Measurements from ENCODE around the gene CCSER1. TPM values are rescaled to one million over a fixed set of nuclear protein-coding genes. Genes with fewer than 3 reads are reported as not detected.

CCSER1 gene
- total RNA-seq, 2 experiments from 2014 or later, result not detected

DNA sequence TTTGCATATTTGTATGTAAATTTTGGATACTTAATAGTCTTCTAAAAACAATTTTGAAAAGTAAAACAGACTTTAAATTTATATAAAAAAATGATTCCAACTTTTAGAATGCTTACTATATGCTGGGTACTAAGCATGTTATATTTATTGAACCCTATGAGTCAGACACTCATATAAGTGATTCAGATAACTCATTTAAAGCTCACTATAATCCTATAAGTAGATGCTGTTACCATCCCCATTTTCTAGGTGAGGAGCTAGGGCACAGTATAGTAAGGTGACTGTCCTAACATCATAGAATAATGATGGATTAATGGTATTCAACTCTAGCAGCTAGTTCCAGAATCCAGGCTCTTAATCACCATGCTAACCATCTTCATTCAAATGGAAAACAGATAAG lies 1299.5 kb downstream of the CCSER1 start:
- H3K36me3 Mint-ChIP-seq (ENCODE audit: low read depth), result no peaks in the 10 kb centered on the region
- H3K27ac Mint-ChIP-seq, result no peak overlapping the region
- H3K4me1 Mint-ChIP-seq (ENCODE audit: low read depth), result no peaks in the 10 kb centered on the region
- no peaks in the 10 kb centered on the region for H3K27me3 Mint-ChIP-seq
- CTCF ChIA-PET, result no interaction called here
- DNase-seq (no peak), ATAC-seq (no peak)
- no peak overlapping the region for H3K4me3 Mint-ChIP-seq
- TF ChIP-seq, protein P1, sequence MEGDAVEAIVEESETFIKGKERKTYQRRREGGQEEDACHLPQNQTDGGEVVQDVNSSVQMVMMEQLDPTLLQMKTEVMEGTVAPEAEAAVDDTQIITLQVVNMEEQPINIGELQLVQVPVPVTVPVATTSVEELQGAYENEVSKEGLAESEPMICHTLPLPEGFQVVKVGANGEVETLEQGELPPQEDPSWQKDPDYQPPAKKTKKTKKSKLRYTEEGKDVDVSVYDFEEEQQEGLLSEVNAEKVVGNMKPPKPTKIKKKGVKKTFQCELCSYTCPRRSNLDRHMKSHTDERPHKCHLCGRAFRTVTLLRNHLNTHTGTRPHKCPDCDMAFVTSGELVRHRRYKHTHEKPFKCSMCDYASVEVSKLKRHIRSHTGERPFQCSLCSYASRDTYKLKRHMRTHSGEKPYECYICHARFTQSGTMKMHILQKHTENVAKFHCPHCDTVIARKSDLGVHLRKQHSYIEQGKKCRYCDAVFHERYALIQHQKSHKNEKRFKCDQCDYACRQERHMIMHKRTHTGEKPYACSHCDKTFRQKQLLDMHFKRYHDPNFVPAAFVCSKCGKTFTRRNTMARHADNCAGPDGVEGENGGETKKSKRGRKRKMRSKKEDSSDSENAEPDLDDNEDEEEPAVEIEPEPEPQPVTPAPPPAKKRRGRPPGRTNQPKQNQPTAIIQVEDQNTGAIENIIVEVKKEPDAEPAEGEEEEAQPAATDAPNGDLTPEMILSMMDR (IDR thresholded peaks at IDR 0.05), result no peak
- POLR2A ChIA-PET, result no interaction called here
- peaks cover 8% of the 10 kb centered on the region for H3K9me3 Mint-ChIP-seq
- intact Hi-C loops (cut with micrococcal nuclease), result no loop called here

DNA sequence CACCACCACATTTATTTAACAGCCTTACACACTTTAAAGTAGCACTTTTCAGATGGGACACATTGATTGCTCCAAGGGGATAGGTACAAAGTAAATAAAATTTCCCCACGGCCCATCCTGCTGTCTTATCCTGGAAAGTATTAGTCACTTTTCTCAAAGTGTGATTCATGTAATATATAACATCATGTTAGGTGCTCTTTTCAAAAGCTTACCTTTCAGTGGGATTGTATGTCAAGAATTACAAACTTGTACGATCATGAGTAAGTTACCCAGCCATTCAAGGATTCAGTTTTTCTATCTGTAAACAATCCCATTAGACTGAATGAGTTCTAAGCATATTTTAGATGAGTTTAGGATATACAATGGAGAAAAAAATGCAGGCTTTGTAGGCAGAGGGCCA lies 1300.0 kb downstream of the CCSER1 start:
- Mint-ChIP-seq H3K36me3 (ENCODE audit: low read depth) (no peaks in the 10 kb centered on the region), H3K27me3 (no peaks in the 10 kb centered on the region), H3K4me1 (ENCODE audit: low read depth) (no peaks in the 10 kb centered on the region), H3K9me3 (peaks cover 7% of the 10 kb centered on the region), H3K27ac (no peak overlapping the region), H3K4me3 (no peak overlapping the region)
- DNase-seq (no peak), ATAC-seq (no peak)
- TF ChIP-seq, protein P1 (IDR thresholded peaks at IDR 0.05), result no peak
- intact Hi-C loops (cut with micrococcal nuclease), result no loop called here
- ChIA-PET CTCF (no interaction called here), POLR2A (no interaction called here)

DNA sequence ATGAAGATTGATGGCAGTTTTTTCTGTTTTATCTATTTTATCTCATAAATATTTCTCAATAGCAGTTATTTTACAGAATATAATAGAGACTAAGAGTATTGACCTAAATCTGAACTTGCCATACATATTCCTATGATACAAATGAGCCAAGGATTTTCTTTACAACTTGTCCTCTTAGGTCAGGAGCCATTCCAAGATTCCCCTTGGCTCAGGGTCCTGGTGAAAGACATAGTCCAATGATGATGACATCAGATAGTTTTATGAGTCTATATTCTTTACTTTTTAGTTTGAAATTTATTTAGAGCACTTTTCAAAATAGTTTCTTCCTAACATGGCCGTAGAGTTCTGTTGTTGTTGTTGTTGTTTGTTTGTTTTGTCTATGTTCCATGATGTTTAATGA lies 1307.4 kb downstream of the CCSER1 start:
- CTCF ChIA-PET, result no interaction called here

DNA sequence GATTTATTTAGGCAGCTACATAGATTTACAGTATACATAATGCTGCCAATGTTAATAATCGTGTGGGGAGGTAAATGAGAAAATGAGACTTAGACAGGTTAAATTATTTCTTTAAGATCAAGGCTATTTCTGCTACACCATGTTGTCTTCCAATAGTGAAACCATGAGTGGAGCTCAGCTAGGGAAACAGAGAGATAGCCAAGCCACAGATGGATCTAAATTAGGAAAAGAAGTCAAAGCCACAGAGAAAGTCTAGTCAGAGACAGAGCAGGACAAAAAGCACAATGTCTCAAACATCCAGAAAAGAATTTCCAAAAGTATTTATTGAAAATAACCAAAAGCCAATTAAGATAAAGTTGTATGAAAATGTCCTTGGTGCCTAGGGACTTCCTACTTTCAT lies 1309.4 kb downstream of the CCSER1 start:
- Mint-ChIP-seq H3K9me3 (peaks cover 12% of the 10 kb centered on the region), H3K4me3 (no peak overlapping the region), H3K36me3 (ENCODE audit: low read depth) (no peaks in the 10 kb centered on the region), H3K27me3 (no peaks in the 10 kb centered on the region), H3K27ac (no peak overlapping the region), H3K4me1 (ENCODE audit: low read depth) (no peaks in the 10 kb centered on the region)
- ChIA-PET CTCF (no interaction called here), POLR2A (no interaction called here)
- intact Hi-C loops (cut with micrococcal nuclease), result no loop called here
- no peak for ATAC-seq
- DNase-seq, result no peak
- TF ChIP-seq, protein P1 (IDR thresholded peaks at IDR 0.05), result no peak

More for the DNA sequence above, 1307.4 kb downstream of the CCSER1 start:
- no peaks in the 10 kb centered on the region for H3K4me1 Mint-ChIP-seq (ENCODE audit: low read depth)
- ATAC-seq, result no peak
- TF ChIP-seq, protein P1 (IDR thresholded peaks at IDR 0.05), result no peak
- no peaks in the 10 kb centered on the region for H3K36me3 Mint-ChIP-seq (ENCODE audit: low read depth)
- POLR2A ChIA-PET, result no interaction called here
- no peaks in the 10 kb centered on the region for H3K27me3 Mint-ChIP-seq
- H3K27ac Mint-ChIP-seq, result no peak overlapping the region
- H3K9me3 Mint-ChIP-seq, result peaks cover 12% of the 10 kb centered on the region
- no peak for DNase-seq
- intact Hi-C loops (cut with micrococcal nuclease), result no loop called here
- H3K4me3 Mint-ChIP-seq, result no peak overlapping the region

DNA sequence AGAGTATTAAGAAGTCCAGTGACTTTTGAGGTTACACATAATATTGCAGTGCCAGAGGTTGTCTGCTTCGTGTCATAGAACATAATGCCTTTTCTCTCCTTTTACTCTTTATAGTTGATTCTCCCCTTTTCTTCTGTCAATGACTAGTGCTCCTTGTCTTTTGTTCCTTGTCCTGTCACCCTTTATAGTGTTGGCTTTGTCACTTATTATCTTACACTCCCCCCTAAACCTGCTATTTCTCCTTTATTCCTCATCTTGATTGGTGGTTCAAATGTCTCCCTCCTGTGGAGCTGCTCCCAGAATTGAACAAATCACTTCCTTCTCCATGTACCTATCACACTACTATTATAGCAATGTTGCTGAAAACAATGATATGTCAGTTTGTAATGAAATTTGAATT lies 1320.0 kb downstream of the CCSER1 start:
- Mint-ChIP-seq H3K36me3 (ENCODE audit: low read depth) (no peaks in the 10 kb centered on the region), H3K4me3 (no peak overlapping the region), H3K27ac (no peak overlapping the region), H3K9me3 (peaks cover 16% of the 10 kb centered on the region), H3K4me1 (ENCODE audit: low read depth) (no peaks in the 10 kb centered on the region), H3K27me3 (no peaks in the 10 kb centered on the region)
- POLR2A ChIA-PET, result no interaction called here
- DNase-seq (no peak), ATAC-seq (no peak)
- intact Hi-C loops (cut with micrococcal nuclease), result no loop called here
- CTCF ChIA-PET, result no interaction called here
- TF ChIP-seq, protein P1 (IDR thresholded peaks at IDR 0.05), result no peak

Data from activated CD8-positive, alpha-beta T cell treated with anti-CD3 and anti-CD28 coated beads for 36 hours (primary cell).